Right lobe of liver (tissue), 4 donors: ENCODE data around the gene TSPAN18.

Experiments
- CTCF ChIP-seq, 4 donors: fragments of 200-600 bp in 3 of 4; fragments of 450-650 bp in 1 of 4; IDR thresholded peaks; one replicate each; pipeline versions ENCODE4 v1.5.1 to v1.8.0; 2016 to 2022; ENCODE audit warnings: antibody characterized with exemption in 4 of 4, mild to moderate bottlenecking in 2 of 4
- POLR2A ChIP-seq: fragments of 450-650 bp; IDR thresholded peaks from one replicate; pipeline ENCODE4 v1.6.1; 2017; ENCODE audit warnings: antibody characterized with exemption, mild to moderate bottlenecking
- donor health status: DM: no; HTN: no; CAD: no.
- donor health status: DM: no; HTN: no; CAD: no.
- donor health status: DM: no; HTN: yes; CAD: no.

GRCh38 chr11:44960200-44960845, 233.6 kb downstream of the TSPAN18 start:
- TF ChIP-seq CTCF (IDR thresholded peaks at IDR 0.05) = no peak
- TF ChIP-seq POLR2A = no peak
